HL-60 (cell line): Measurements from ENCODE around the gene TMPRSS9.

Experiments used
- CTCF ChIP-seq: IDR thresholded peaks from one replicate; pipeline ENCODE4 v1.5.1; 2011; ENCODE audit warnings: low read length, control low read depth, inconsistent platforms; ENCODE audit not compliant: insufficient read depth
- GABPA ChIP-seq: IDR thresholded peaks from 2 replicates; pipeline ENCODE4 v1.6.1; 2012; ENCODE audit warnings: low read depth
- POLR2AphosphoS5 ChIP-seq: IDR thresholded peaks from 2 replicates; pipeline ENCODE4 v1.6.1; 2012; ENCODE audit warnings: low read depth

- no peak for TF ChIP-seq CTCF
- TF ChIP-seq GABPA = no peak
- TF ChIP-seq POLR2AphosphoS5 = no peak
These were observed 3.4 kb downstream of the TMPRSS9 start for GRCh38 chr19:2363419-2363818.
